ENCODE measurements around the gene CFAP92.

Gene CFAP92

GRCh38 chr3:129025108-129025507 lies 31.2 kb upstream of the CFAP92 start:
- DNase-seq, result no peak

- no peak for DNase-seq
These were observed 30.0 kb upstream of the CFAP92 start for GRCh38 chr3:129023909-129024308.

DNA sequence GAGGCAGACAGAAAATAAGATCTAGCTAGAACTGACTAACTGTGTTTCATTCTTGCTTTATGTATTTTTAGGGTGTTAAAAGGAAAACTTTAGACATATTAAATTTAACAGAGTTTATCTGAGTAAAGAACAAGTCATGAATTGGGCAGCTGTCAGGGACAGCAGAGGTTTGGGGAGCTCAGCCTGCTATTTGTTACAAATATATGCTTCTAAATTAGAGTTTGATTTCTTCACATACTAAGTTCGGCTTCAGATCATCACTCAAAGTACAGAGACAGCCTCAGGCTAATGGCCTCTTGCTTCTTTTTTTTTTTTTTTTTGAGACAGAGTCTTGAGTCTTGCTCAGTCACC lies 29.1 kb upstream of the CFAP92 start:
- DNase-seq, result no peak

DNA sequence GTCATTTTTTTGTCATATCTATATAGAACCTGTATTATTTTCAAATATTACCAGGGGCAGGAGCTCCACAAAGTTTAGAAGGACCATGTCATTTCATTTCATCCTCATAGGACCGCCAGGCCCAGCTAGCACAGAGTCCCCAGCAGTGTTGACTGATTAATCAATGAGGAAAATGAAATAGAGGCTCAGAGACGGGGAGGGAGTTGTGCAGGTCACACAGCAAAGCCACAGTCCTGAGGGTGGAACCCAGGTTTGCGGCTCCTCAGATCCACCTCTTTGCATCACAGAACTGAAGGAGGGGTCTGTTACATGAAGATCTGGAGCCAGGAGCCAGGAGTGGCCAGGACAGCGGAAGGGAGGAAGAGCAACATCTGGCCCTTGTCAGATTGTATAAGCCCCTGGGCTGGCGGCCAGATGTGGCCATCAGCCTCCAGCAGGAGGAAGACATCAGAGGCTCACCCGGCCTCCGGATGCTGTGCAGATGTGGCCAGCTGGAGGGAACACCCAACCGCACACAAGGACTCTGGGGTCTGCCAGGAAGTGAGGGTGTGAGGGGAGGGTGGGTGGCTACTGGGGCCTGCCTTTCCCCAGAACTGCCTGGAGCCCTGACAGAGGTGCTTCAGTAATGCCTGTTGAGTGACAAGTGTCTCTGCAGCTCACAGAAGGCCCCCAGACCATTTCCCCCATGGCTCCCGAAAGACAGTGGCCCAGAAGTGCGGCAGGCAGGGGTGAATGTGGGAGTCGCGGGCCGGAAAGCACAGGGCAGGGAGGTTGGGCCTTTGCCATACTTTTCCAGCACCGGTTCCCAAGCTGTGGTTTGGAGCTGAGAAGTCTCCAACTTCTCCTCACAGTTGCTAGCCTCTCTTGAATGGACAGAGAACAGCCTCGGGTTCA lies 28.5 kb upstream of the CFAP92 start:
- peak; percentile 27 for DNase-seq

- peak; percentile 16 for DNase-seq
These were observed 27.3 kb upstream of the CFAP92 start for GRCh38 chr3:129021140-129021551.

- DNase-seq, result no peak
These were observed 26.8 kb upstream of the CFAP92 start for GRCh38 chr3:129020691-129021090.

DNA sequence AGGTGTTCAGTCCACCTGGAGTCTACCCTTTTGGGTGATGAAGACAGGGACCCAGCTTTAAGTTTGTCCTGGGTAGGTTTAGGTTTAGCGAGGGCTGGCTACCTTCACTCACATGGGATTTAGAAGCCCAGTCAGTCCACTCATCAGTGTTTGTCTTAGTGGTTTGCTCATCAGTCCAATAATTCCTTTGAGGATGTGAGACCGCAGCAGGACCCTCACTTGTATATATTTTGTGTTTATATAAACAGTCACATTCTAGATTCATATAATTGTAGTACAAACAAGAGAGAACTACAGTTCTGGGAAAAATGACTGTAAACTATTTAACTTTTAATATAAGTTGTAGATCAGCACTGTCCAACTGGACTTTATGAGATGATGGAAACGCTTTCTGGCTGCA lies 25.4 kb upstream of the CFAP92 start:
- DNase-seq, result no peak

- no peak for DNase-seq
These were observed 24.9 kb upstream of the CFAP92 start for GRCh38 chr3:129018751-129019150.

- DNase-seq, result no peak
These were observed 24.4 kb upstream of the CFAP92 start for GRCh38 chr3:129018271-129018670.

- no peak for DNase-seq
These were observed 23.6 kb upstream of the CFAP92 start for GRCh38 chr3:129017484-129017899.

- peak; percentile 6 for DNase-seq
These were observed 23.0 kb upstream of the CFAP92 start for GRCh38 chr3:129016720-129017483.

GRCh38 chr3:129016356-129016719 lies 22.5 kb upstream of the CFAP92 start:
- no peak for DNase-seq

- DNase-seq, result no peak
These were observed 21.7 kb upstream of the CFAP92 start for GRCh38 chr3:129015388-129016105.

- no peak for DNase-seq
These were observed 21.0 kb upstream of the CFAP92 start for GRCh38 chr3:129014793-129015345.

DNA sequence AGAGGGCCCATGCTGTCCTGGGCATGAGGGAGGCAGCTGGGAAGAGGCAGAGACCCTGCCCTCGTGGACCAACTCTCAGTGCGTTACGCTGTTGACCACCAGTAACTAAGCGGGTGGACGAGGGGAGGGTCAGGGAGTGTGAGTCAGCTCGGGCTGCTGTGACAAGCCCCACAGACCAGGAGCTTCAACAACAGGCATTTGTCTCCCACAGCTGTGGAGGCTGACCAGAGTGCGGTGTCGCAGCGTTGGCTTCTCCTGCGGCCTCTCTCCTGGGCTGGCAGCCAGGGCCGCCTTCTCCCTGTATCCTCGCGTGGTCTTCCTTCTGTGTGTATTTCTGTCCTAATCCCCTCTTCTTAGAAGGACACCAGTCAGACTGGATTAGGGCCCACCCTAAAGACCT lies 20.3 kb upstream of the CFAP92 start:
- no peak for DNase-seq

DNA sequence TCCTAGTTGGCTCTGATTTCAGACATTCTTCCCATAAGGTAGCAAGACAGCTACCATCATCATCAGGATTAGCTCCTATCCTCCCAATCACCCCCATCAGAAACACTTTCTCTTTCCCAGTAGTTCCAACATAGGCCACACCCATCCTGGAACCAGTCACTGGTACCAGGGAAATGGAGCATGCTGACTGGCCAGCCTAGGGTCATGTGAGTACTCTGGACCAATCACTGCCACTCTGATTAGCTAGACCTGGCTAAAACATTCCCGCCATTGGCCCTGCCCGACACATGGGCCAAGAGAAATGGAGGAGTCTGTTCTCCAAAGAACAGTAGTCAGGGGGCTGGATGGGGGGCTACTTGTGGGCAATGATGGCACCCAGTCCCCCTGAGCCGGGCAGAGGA lies 19.6 kb upstream of the CFAP92 start:
- DNase-seq, result no peak

DNA sequence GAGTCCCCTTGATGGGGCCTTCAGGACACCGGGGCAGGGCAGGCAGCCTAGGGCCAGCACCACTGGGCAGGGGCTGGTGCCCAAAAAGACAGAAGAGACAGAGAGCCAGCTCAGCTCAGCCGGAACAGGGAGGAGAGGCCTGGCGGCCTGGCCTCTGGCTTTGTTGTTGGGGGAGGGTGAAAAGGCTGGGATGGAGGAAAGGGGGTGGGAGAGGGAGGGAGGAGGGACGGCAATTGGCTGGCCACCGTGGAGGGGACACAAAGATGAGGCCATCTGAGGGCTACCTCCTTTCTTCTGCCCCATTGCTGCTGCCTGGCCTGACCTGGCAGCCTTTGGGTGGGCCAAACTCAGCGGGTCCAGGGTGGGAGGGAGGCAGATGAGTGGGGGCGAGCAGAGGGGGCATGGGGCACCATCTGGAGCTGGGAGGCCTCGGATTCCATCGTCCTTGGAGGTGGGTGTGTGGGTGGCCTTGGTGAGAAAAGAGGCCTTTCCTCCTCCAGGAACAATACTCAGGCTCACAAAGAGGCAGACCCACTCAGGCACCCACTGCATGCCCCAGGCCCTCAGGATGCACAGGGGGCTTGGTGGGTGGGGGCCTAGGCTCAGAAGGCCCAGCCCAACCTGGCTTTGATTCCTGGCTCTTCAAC lies 16.6 kb upstream of the CFAP92 start:
- DNase-seq, result no peak

DNA sequence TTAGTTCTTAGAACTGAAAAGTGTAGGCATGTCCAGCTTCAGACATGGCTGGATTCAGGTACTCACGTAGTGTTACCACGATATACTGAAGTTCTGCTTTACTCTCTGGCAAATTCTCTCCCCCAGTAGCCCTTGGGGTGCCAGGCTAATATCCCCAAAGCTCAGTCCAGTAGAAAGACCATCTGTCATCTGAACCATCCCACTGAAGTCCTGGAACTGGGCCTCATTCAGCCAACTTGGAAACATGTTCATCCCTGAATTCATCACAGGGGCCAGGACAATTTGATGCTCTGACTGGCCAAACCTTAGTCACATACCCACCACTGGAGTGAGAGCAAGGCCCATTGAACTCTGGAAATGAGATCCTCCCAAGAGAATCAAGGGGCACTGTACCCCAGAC lies 15.4 kb upstream of the CFAP92 start:
- no peak for DNase-seq

GRCh38 chr3:129007792-129008191 lies 13.9 kb upstream of the CFAP92 start:
- DNase-seq, result no peak

DNA sequence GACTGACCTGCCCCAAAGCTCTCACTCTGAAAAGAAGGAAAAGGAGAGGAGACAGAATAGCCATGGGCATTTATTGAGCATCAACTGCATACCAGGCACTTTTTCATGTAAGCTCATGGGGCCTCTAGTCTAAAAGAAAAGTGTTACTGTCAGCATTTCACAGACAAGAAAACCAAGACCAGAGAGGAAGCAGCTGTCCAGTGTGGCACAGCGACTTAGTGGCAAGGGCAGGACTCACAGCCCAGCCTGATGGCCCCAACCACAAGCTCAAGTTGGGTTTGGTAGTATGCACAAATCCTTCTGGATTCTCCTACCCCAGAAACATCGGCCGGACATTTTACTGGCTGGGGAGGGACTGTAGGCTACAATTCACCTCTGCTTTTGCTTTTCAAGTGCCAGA lies 13.0 kb upstream of the CFAP92 start:
- DNase-seq, result no peak

- peak; percentile 6 for DNase-seq
These were observed 11.8 kb upstream of the CFAP92 start for GRCh38 chr3:129005526-129006303.
